Breast epithelium (tissue), 4 donors: ENCODE data around the gene IRS1. TPM values are rescaled to one million over a fixed set of nuclear protein-coding genes. Genes with fewer than 3 reads are reported as not detected.

Experiments used
- DNase-seq, 2 donors: peaks; one replicate each; pipeline ENCODE4 v3.0.0-alpha.2; 2019; ENCODE audit warnings: low spot score in 2 of 2
- H3K27ac ChIP-seq, 2 donors: fragments of 200-600 bp; sonication (generic) in 1 of 2; one replicate each; pipeline ENCODE4 v1.5.1; 2016 to 2019; ENCODE audit warnings: mild to moderate bottlenecking in 1 of 2
- H3K27me3 ChIP-seq, 2 donors: fragments of 200-600 bp; sonication (generic) in 1 of 2; one replicate each; pipeline versions ENCODE4 v1.5.1 to v1.6.0; 2017 to 2019; ENCODE audit warnings: control low read depth in 1 of 2, mild to moderate bottlenecking in 1 of 2
- H3K36me3 ChIP-seq: fragments of 200-600 bp; one replicate; pipeline ENCODE4 v1.5.1; 2019
- H3K4me1 ChIP-seq, 2 donors: fragments of 200-600 bp; sonication (generic); one replicate each; pipeline ENCODE4 v1.5.1; 2016 to 2019; ENCODE audit warnings: control low read depth in 1 of 2
- H3K4me3 ChIP-seq, 3 donors: fragments of 200-600 bp; sonication (generic); 1 replicate in 2 of 3; 2 replicates in 1 of 3; pipeline ENCODE4 v1.5.1; 2016 to 2019; ENCODE audit warnings: mild to moderate bottlenecking in 3 of 3, moderate library complexity in 2 of 3
- H3K9me3 ChIP-seq, 2 donors: fragments of 200-600 bp; sonication (generic) in 1 of 2; one replicate each; pipeline ENCODE4 v1.5.1; 2016 to 2019; ENCODE audit warnings: control low read depth in 1 of 2
- CTCF ChIP-seq, 3 donors: fragments of 450-650 bp; IDR thresholded peaks; one replicate each; pipeline ENCODE4 v1.5.1; 2016 to 2017; ENCODE audit warnings: antibody characterized with exemption in 3 of 3, mild to moderate bottlenecking in 3 of 3, moderate library complexity in 3 of 3
- POLR2A ChIP-seq: fragments of 450-650 bp; IDR thresholded peaks from one replicate; pipeline ENCODE4 v1.6.1; 2016; ENCODE audit warnings: antibody characterized with exemption, mild to moderate bottlenecking, moderate library complexity
- POLR2AphosphoS5 ChIP-seq, 3 donors: sonication (generic); formaldehyde crosslinking; IDR thresholded peaks; one replicate each; pipeline ENCODE4 v1.6.1; 2017; ENCODE audit warnings: antibody characterized with exemption in 3 of 3
- intact Hi-C: fragments of 100-400 bp; cut with DNase I; formaldehyde crosslinking; loops from one replicate; pipeline ENCODE4 v1.15.1; 2023; ENCODE audit warnings: low total_unique reads
- total RNA-seq, 3 donors: library from RNA; depleted of rRNA; stranded (reverse); fragments of >200 nt; gene quantifications; one replicate each; pipeline ENCODE4 v1.1.0, GENCODE V29; 2016

IRS1 gene
- total RNA-seq, 3 donors from 2014 or later = 18.4 to 48.3 (median 22.3) TPM

- no peak for DNase-seq
- Histone ChIP-seq H3K9me3 (no peaks in the 10 kb centered on the region), H3K27me3 (no peaks in the 10 kb centered on the region), H3K36me3 (no peaks in the 10 kb centered on the region), H3K27ac (no peak overlapping the region), H3K4me1 (no peaks in the 10 kb centered on the region), H3K4me3 (no peak overlapping the region)
- no peak for TF ChIP-seq POLR2AphosphoS5 (IDR thresholded peaks at IDR 0.05)
- no peak for TF ChIP-seq POLR2A
- TF ChIP-seq CTCF (IDR thresholded peaks at IDR 0.05) = no peak
- intact Hi-C loops = no loop called here
Observed at GRCh38 chr2:226727251-226727650, 72.4 kb downstream of the IRS1 start.

- Histone ChIP-seq H3K4me1 (no peaks in the 10 kb centered on the region), H3K27ac (peak overlapping the region in 1 of 2 donors; percentile 26), H3K36me3 (no peaks in the 10 kb centered on the region), H3K4me3 (peak overlapping the region in 1 of 3 donors; percentile 12), H3K9me3 (no peaks in the 10 kb centered on the region), H3K27me3 (no peaks in the 10 kb centered on the region)
- DNase-seq = no peak
- TF ChIP-seq CTCF (IDR thresholded peaks at IDR 0.05) (no peak), POLR2AphosphoS5 (IDR thresholded peaks at IDR 0.05) (no peak), POLR2A (no peak)
- intact Hi-C loops = no loop called here
Observed at GRCh38 chr2:226726546-226726945, 73.1 kb downstream of the IRS1 start.

- Histone ChIP-seq H3K4me1 (no peaks in the 10 kb centered on the region), H3K27ac (peak overlapping the region in 1 of 2 donors; percentile 56), H3K9me3 (no peaks in the 10 kb centered on the region), H3K36me3 (no peaks in the 10 kb centered on the region), H3K27me3 (no peaks in the 10 kb centered on the region), H3K4me3 (no peak overlapping the region)
- TF ChIP-seq POLR2AphosphoS5 (IDR thresholded peaks at IDR 0.05) (no peak), POLR2A (no peak), CTCF (IDR thresholded peaks at IDR 0.05) (no peak)
- intact Hi-C loops = no loop called here
- DNase-seq = no peak
Observed at GRCh38 chr2:226725126-226725860, 74.3 kb downstream of the IRS1 start.

GRCh38 chr2:226721541-226721940, 78.1 kb downstream of the IRS1 start:
- no peak for DNase-seq
- Histone ChIP-seq H3K4me1 (no peaks in the 10 kb centered on the region), H3K4me3 (no peak overlapping the region), H3K36me3 (no peaks in the 10 kb centered on the region), H3K9me3 (no peaks in the 10 kb centered on the region), H3K27me3 (no peaks in the 10 kb centered on the region), H3K27ac (peak overlapping the region; percentile 24 to 33)
- intact Hi-C loops = no loop called here
- TF ChIP-seq POLR2AphosphoS5 (IDR thresholded peaks at IDR 0.05) = no peak

- DNase-seq = no peak
- H3K4me3 ChIP-seq = no peak overlapping the region
- no peaks in the 10 kb centered on the region for H3K9me3 ChIP-seq
- intact Hi-C loops = no loop called here
- H3K4me1 ChIP-seq = no peaks in the 10 kb centered on the region
- peak overlapping the region in 1 of 2 donors; percentile 33 for H3K27ac ChIP-seq
- no peaks in the 10 kb centered on the region for H3K36me3 ChIP-seq
- TF ChIP-seq POLR2A (no peak), CTCF (IDR thresholded peaks at IDR 0.05) (no peak), POLR2AphosphoS5 (IDR thresholded peaks at IDR 0.05) (no peak)
- H3K27me3 ChIP-seq = no peaks in the 10 kb centered on the region
Observed at GRCh38 chr2:226720948-226721347, 78.7 kb downstream of the IRS1 start.
